SK-N-MC (cell line): Measurements from ENCODE around the gene ARL5C.

ENCODE experiments used
- DNase-seq: peaks from one replicate; pipeline ENCODE4 v3.0.0-alpha.2; 2011; ENCODE audit warnings: low read depth, low spot score
- H3K27ac ChIP-seq: fragments of 200-600 bp; sonication (generic); 2 replicates; pipeline ENCODE4 v1.5.1; 2016; ENCODE audit warnings: mixed run types
- H3K36me3 ChIP-seq: fragments of 200-600 bp; sonication (generic); 2 replicates; pipeline ENCODE4 v1.6.1; 2017; ENCODE audit warnings: antibody characterized with exemption, low read length, mixed read lengths; ENCODE audit not compliant: insufficient read depth
- H3K4me3 ChIP-seq: fragments of 200-600 bp; sonication (generic); 2 replicates; pipeline ENCODE4 v1.5.1; 2016
- H3K9ac ChIP-seq: fragments of 200-600 bp; sonication (generic); 2 replicates; pipeline ENCODE4 v1.8.0; 2017; ENCODE audit warnings: mixed run types, mixed read lengths; ENCODE audit not compliant: insufficient read length
- H3K9me3 ChIP-seq: fragments of 200-600 bp; sonication (generic); 2 replicates; pipeline ENCODE4 v1.6.1; 2017; ENCODE audit warnings: low read depth, mild to moderate bottlenecking, antibody characterized with exemption, low read length, moderate library complexity, mixed read lengths
- EZH2 ChIP-seq: fragments of 200-600 bp; sonication (generic); IDR thresholded peaks from one replicate; pipeline ENCODE4 v1.6.1; 2017; ENCODE audit warnings: antibody characterized with exemption
- FOXP2 ChIP-seq: optimal IDR thresholded peaks from 2 replicates; pipeline ENCODE3; 2011; ENCODE audit warnings: mild to moderate bottlenecking, moderate library complexity; ENCODE audit not compliant: insufficient read depth; ENCODE audit errors: extremely low read length, control extremely low read depth
- POLR2AphosphoS5 ChIP-seq: IDR thresholded peaks from 2 replicates; pipeline ENCODE4 v1.6.1; 2012; ENCODE audit warnings: mild to moderate bottlenecking, low read depth, low read length, borderline replicate concordance

The ARL5C gene

GRCh38 chr17:39205112-39205526, 39.2 kb upstream of the ARL5C start:
- no peak overlapping the region for H3K4me3 ChIP-seq
- H3K36me3 ChIP-seq, result peaks cover 48% of the 10 kb centered on the region
- DNase-seq, result no peak
- 0 out of 2 replicates have a peak overlapping the region, but pooled peaks have one; percentile 36 for H3K27ac ChIP-seq
- no peaks in the 10 kb centered on the region for H3K9me3 ChIP-seq
- no peak; the same call in 1 of the 2 replicates for TF ChIP-seq POLR2AphosphoS5
- TF ChIP-seq EZH2, result no peak
- no peak for TF ChIP-seq FOXP2
- H3K9ac ChIP-seq, result no peak overlapping the region

- no peak for DNase-seq
- Histone ChIP-seq H3K27ac (peak overlapping the region; percentile 2; the same call in 1 of the 2 replicates), H3K9ac (no peak overlapping the region), H3K9me3 (no peaks in the 10 kb centered on the region), H3K4me3 (no peak overlapping the region), H3K36me3 (peaks cover 48% of the 10 kb centered on the region)
- TF ChIP-seq EZH2, result no peak
- no peak for TF ChIP-seq FOXP2
- TF ChIP-seq POLR2AphosphoS5, result no peak
Measured at GRCh38 chr17:39204245-39204644, 38.3 kb upstream of the ARL5C start.

- H3K9ac ChIP-seq, result peak overlapping the region; percentile 100
- DNase-seq, result no peak
- peak overlapping the region; percentile 100 for H3K4me3 ChIP-seq
- H3K9me3 ChIP-seq, result no peaks in the 10 kb centered on the region
- peak overlapping the region; percentile 99 for H3K27ac ChIP-seq
- H3K36me3 ChIP-seq, result peaks cover 48% of the 10 kb centered on the region
- TF ChIP-seq EZH2, result no peak
- TF ChIP-seq POLR2AphosphoS5, result 0 out of 2 replicates have a peak, but pooled peaks have one; percentile 40
Measured at GRCh38 chr17:39200957-39201510, 35.1 kb upstream of the ARL5C start.

GRCh38 chr17:39200070-39200879, 34.3 kb upstream of the ARL5C start, which contains the start of gene RPL19:
RPL19 (plus strand) TSS chr17:39200283; CDS start chr17:39200345, 62 bp downstream.
- H3K9ac ChIP-seq, result peak within 1 kb of the TSS; percentile 100
- peak within 1 kb of the TSS; percentile 99 for H3K27ac ChIP-seq
- H3K36me3 ChIP-seq, result peaks cover 48% of the 10 kb centered on the region
- H3K4me3 ChIP-seq, result peak within 1 kb of the TSS; percentile 100
- DNase-seq, result no peak
- no peaks in the 10 kb centered on the region for H3K9me3 ChIP-seq
- TF ChIP-seq POLR2AphosphoS5, result peak; percentile 97
- TF ChIP-seq EZH2, result no peak

GRCh38 chr17:39199820-39200069, 33.8 kb upstream of the ARL5C start:
- peak overlapping the region; percentile 100 for H3K9ac ChIP-seq
- TF ChIP-seq FOXP2 (no peak), POLR2AphosphoS5 (peak; percentile 69; the same call in 1 of the 2 replicates), EZH2 (no peak)
- peak; percentile 92 for DNase-seq
- H3K27ac ChIP-seq, result peak overlapping the region; percentile 99
- peak overlapping the region; percentile 100 for H3K4me3 ChIP-seq
- peaks cover 43% of the 10 kb centered on the region for H3K36me3 ChIP-seq
- no peaks in the 10 kb centered on the region for H3K9me3 ChIP-seq

GRCh38 chr17:39198186-39198566, 32.2 kb upstream of the ARL5C start:
- no peaks in the 10 kb centered on the region for H3K9me3 ChIP-seq
- H3K36me3 ChIP-seq, result peaks cover 27% of the 10 kb centered on the region
- DNase-seq, result no peak
- H3K4me3 ChIP-seq, result peak overlapping the region; percentile 90
- no peak overlapping the region for H3K27ac ChIP-seq
- H3K9ac ChIP-seq, result no peak overlapping the region
- TF ChIP-seq EZH2, result no peak
- no peak for TF ChIP-seq POLR2AphosphoS5
- TF ChIP-seq FOXP2, result no peak

GRCh38 chr17:39197380-39198185, 31.6 kb upstream of the ARL5C start, which contains the start of gene CACNB1:
CACNB1 (minus strand) TSS chr17:39197669; CDS start chr17:39197495, 174 bp downstream.
- no peak for DNase-seq
- Histone ChIP-seq H3K9me3 (no peaks in the 10 kb centered on the region), H3K4me3 (peak within 1 kb of the TSS; percentile 90), H3K27ac (no peak within 1 kb of the TSS), H3K36me3 (peaks cover 21% of the 10 kb centered on the region), H3K9ac (peak within 1 kb of the TSS; percentile 75)
- TF ChIP-seq EZH2, result no peak
- TF ChIP-seq FOXP2, result no peak
- TF ChIP-seq POLR2AphosphoS5, result peak; percentile 74; the same call in 1 of the 2 replicates

GRCh38 chr17:39196808-39197291, 30.9 kb upstream of the ARL5C start:
- no peak for DNase-seq
- TF ChIP-seq EZH2 (no peak), POLR2AphosphoS5 (no peak), FOXP2 (no peak)

More at GRCh38 chr17:39196808-39197291, 30.9 kb upstream of the ARL5C start:
- Histone ChIP-seq H3K9me3 (no peaks in the 10 kb centered on the region), H3K4me3 (peak overlapping the region; percentile 90), H3K36me3 (peaks cover 14% of the 10 kb centered on the region), H3K27ac (no peak overlapping the region), H3K9ac (peak overlapping the region; percentile 75)
